ENCODE measurements around the gene MPRIP.

DNA sequence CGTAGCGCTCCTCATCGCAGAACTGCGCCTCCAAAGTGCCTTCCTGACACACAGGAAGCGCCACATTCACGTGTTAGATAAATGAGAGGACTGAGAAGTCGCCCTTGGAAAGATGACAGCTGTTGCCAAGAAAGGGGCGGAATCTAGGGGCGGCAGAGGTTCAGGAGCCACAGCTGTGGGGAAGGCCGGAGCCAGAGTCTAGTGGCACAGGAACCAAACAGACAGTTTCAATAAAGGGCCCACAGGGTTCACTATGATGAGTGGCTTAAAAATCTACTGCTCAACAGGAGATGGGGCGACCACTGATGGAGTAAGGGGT lies 190.0 kb downstream of the MPRIP start:
- no peak for TF ChIP-seq GLIS3 (CRISPR knock-in tag; IDR thresholded peaks at IDR 0.05)
- no peak for TF ChIP-seq ZFP30 (CRISPR knock-in tag; IDR thresholded peaks at IDR 0.05)
- TF ChIP-seq ZNF565 (CRISPR knock-in tag; conservative IDR thresholded peaks at IDR 0.05; ENCODE audit: low read depth), result no peak
- TF ChIP-seq ARNTL (CRISPR knock-in tag; IDR thresholded peaks at IDR 0.05; ENCODE audit: borderline replicate concordance, low read depth), result no peak
- no peak for TF ChIP-seq ZFP3 (CRISPR knock-in tag; IDR thresholded peaks at IDR 0.05)
- TF ChIP-seq, protein P1, sequence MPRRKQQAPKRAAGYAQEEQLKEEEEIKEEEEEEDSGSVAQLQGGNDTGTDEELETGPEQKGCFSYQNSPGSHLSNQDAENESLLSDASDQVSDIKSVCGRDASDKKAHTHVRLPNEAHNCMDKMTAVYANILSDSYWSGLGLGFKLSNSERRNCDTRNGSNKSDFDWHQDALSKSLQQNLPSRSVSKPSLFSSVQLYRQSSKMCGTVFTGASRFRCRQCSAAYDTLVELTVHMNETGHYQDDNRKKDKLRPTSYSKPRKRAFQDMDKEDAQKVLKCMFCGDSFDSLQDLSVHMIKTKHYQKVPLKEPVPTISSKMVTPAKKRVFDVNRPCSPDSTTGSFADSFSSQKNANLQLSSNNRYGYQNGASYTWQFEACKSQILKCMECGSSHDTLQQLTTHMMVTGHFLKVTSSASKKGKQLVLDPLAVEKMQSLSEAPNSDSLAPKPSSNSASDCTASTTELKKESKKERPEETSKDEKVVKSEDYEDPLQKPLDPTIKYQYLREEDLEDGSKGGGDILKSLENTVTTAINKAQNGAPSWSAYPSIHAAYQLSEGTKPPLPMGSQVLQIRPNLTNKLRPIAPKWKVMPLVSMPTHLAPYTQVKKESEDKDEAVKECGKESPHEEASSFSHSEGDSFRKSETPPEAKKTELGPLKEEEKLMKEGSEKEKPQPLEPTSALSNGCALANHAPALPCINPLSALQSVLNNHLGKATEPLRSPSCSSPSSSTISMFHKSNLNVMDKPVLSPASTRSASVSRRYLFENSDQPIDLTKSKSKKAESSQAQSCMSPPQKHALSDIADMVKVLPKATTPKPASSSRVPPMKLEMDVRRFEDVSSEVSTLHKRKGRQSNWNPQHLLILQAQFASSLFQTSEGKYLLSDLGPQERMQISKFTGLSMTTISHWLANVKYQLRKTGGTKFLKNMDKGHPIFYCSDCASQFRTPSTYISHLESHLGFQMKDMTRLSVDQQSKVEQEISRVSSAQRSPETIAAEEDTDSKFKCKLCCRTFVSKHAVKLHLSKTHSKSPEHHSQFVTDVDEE (CRISPR knock-in tag; IDR thresholded peaks at IDR 0.05), result no peak
- no peak for TF ChIP-seq BACH2 (CRISPR knock-in tag; IDR thresholded peaks at IDR 0.05; ENCODE audit: borderline replicate concordance)
- TF ChIP-seq CSDC2 (CRISPR knock-in tag; IDR thresholded peaks at IDR 0.05), result no peak
- no peak for TF ChIP-seq TCF4 (CRISPR knock-in tag; IDR thresholded peaks at IDR 0.05; ENCODE audit: borderline replicate concordance)

All from SK-N-SH treated with all-trans-retinoic acid at 6 μM for 48 hours (cell line).